SKM-1 (cell line): ENCODE measurements around the gene MTCL1.

ENCODE experiments used
- DNase-seq: peaks from one replicate; lab custom pipeline; 2025; ENCODE audit not compliant: unreplicated experiment; lab: John Stamatoyannopoulos, UW

The MTCL1 gene

GRCh38 chr18:8826971-8827370 lies 121.6 kb downstream of the MTCL1 start:
- DNase-seq: no peak

GRCh38 chr18:8828300-8828699 lies 122.9 kb downstream of the MTCL1 start:
- DNase-seq: no peak

GRCh38 chr18:8828798-8829197 lies 123.4 kb downstream of the MTCL1 start:
- no peak for DNase-seq

- no peak for DNase-seq
Observed at GRCh38 chr18:8830067-8831060, 125.0 kb downstream of the MTCL1 start.

GRCh38 chr18:8831112-8831511 lies 125.8 kb downstream of the MTCL1 start:
- DNase-seq: no peak

- DNase-seq: no peak
Observed at GRCh38 chr18:8831531-8831930, 126.2 kb downstream of the MTCL1 start.

GRCh38 chr18:8833480-8833879 lies 128.1 kb downstream of the MTCL1 start:
- no peak for DNase-seq

GRCh38 chr18:8834881-8835280 lies 129.5 kb downstream of the MTCL1 start:
- DNase-seq: no peak

- no peak for DNase-seq
Observed at GRCh38 chr18:8835521-8835953, 130.2 kb downstream of the MTCL1 start.

GRCh38 chr18:8839281-8839680 lies 133.9 kb downstream of the MTCL1 start:
- no peak for DNase-seq

GRCh38 chr18:8841781-8842485 lies 136.6 kb downstream of the MTCL1 start:
- DNase-seq: no peak

- DNase-seq: no peak
Observed at GRCh38 chr18:8842506-8842905, 137.2 kb downstream of the MTCL1 start.

GRCh38 chr18:8843005-8843404 lies 137.6 kb downstream of the MTCL1 start:
- DNase-seq: no peak

GRCh38 chr18:8844721-8845148 lies 139.4 kb downstream of the MTCL1 start:
- DNase-seq: no peak

- no peak for DNase-seq
Observed at GRCh38 chr18:8845506-8845905, 140.2 kb downstream of the MTCL1 start.

- no peak for DNase-seq
Observed at GRCh38 chr18:8847066-8847755, 141.9 kb downstream of the MTCL1 start.

- DNase-seq: no peak
Observed at GRCh38 chr18:8847900-8848299, 142.5 kb downstream of the MTCL1 start.

- DNase-seq: no peak
Observed at GRCh38 chr18:8848541-8848940, 143.2 kb downstream of the MTCL1 start.

GRCh38 chr18:8849696-8850095 lies 144.3 kb downstream of the MTCL1 start:
- no peak for DNase-seq

- DNase-seq: no peak
Observed at GRCh38 chr18:8851659-8852058, 146.3 kb downstream of the MTCL1 start.

- DNase-seq: no peak
Observed at GRCh38 chr18:8854550-8854949, 149.2 kb downstream of the MTCL1 start.
